ENCODE measurements around the gene SSH3.

Gene SSH3

GRCh38 chr11:67280341-67280787, 23.0 kb upstream of the SSH3 start:
- intact Hi-C loops (cut with micrococcal nuclease), result loop anchor here (10.0 kb wide), 1 partner anchor 224 kb away; the partner anchor contains the start of genes CDK2AP2 and PITPNM1
- H3K4me1 Mint-ChIP-seq (ENCODE audit: low read depth), result peaks cover 100% of the 10 kb centered on the region
- peaks cover 100% of the 10 kb centered on the region for H3K36me3 Mint-ChIP-seq (ENCODE audit: low read depth)
- no peak overlapping the region for H3K4me3 Mint-ChIP-seq
- peaks cover 8% of the 10 kb centered on the region for H3K9me3 Mint-ChIP-seq
- no peaks in the 10 kb centered on the region for H3K27me3 Mint-ChIP-seq
- peak overlapping the region; percentile 98 for H3K27ac Mint-ChIP-seq

- Mint-ChIP-seq H3K36me3 (ENCODE audit: low read depth) (peaks cover 100% of the 10 kb centered on the region), H3K4me3 (no peak overlapping the region)
These were observed 22.4 kb upstream of the SSH3 start for GRCh38 chr11:67280788-67281551.

DNA sequence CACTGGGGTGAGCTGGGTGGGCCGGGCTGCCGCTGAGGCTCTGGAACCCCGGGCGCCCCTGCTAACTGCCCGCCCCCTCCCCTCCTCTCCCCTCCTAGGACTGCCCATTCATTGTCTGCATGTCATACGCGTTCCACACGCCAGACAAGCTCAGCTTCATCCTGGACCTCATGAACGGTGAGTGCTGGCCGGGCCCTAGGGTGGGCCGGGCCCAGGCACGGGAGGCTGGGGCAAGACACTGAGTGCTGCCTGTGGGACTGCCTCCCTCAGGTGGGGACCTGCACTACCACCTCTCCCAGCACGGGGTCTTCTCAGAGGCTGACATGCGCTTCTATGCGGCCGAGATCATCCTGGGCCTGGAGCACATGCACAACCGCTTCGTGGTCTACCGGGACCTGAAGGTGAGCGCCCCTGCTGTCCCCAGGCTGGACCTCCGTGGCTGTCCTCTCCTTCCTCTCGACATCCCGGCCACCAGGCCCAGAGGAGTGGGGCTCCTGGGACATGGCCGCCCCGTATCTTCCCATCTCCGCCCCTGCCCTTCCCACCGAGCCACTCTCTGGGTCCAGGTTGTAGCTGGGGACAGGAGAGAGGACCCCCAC, 21.7 kb upstream of the SSH3 start:
- Mint-ChIP-seq H3K4me3 (no peak overlapping the region), H3K4me1 (ENCODE audit: low read depth) (peaks cover 100% of the 10 kb centered on the region), H3K36me3 (ENCODE audit: low read depth) (peaks cover 100% of the 10 kb centered on the region), H3K27me3 (no peaks in the 10 kb centered on the region), H3K9me3 (peaks cover 3% of the 10 kb centered on the region), H3K27ac (peak overlapping the region; percentile 98)
- intact Hi-C loops (cut with micrococcal nuclease), result loop anchor here (10.0 kb wide), 1 partner anchor 223 kb away; the partner anchor contains the start of genes CDK2AP2 and PITPNM1

More at GRCh38 chr11:67280788-67281551, 22.4 kb upstream of the SSH3 start:
- Mint-ChIP-seq H3K27me3 (no peaks in the 10 kb centered on the region), H3K27ac (peak overlapping the region; percentile 98), H3K4me1 (ENCODE audit: low read depth) (peaks cover 100% of the 10 kb centered on the region), H3K9me3 (peaks cover 8% of the 10 kb centered on the region)
- intact Hi-C loops (cut with micrococcal nuclease), result loop anchor here (10.0 kb wide), 1 partner anchor 224 kb away; the partner anchor contains the start of genes CDK2AP2 and PITPNM1

DNA sequence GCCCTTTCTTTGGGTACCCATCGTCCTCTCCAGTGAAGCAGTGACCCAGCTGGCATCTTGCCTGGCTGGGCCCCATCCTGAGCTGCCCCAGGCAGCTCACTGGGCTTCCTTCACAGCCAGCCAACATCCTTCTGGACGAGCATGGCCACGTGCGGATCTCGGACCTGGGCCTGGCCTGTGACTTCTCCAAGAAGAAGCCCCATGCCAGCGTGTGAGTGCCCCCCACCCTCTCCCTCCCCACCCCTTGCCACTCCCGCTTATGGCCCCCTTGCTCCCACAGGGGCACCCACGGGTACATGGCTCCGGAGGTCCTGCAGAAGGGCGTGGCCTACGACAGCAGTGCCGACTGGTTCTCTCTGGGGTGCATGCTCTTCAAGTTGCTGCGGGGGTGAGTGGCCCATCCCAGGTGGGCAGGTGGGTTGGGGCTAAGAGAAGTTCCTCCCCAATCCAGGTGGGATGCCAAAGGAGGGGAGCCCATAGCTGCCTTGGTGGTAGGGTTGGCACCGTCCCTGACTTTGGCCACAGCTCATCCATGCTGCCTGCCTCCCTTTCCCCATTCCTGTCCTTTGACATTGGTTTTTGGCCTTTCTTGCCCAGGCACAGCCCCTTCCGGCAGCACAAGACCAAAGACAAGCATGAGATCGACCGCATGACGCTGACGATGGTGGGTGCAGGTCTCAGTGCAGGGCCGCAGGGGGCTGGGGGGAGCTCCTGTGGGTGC, 21.0 kb upstream of the SSH3 start:
- peak overlapping the region; percentile 98 for H3K27ac Mint-ChIP-seq
- intact Hi-C loops (cut with micrococcal nuclease), result loop anchor here (10.0 kb wide), 1 partner anchor 222 kb away; the partner anchor contains the start of genes CDK2AP2 and PITPNM1
- H3K4me1 Mint-ChIP-seq (ENCODE audit: low read depth), result peaks cover 100% of the 10 kb centered on the region
- no peak overlapping the region for H3K4me3 Mint-ChIP-seq
- H3K9me3 Mint-ChIP-seq, result no peaks in the 10 kb centered on the region
- no peaks in the 10 kb centered on the region for H3K27me3 Mint-ChIP-seq
- H3K36me3 Mint-ChIP-seq (ENCODE audit: low read depth), result peaks cover 100% of the 10 kb centered on the region

- H3K36me3 Mint-ChIP-seq (ENCODE audit: low read depth), result peaks cover 100% of the 10 kb centered on the region
- H3K4me1 Mint-ChIP-seq (ENCODE audit: low read depth), result peaks cover 100% of the 10 kb centered on the region
- H3K9me3 Mint-ChIP-seq, result no peaks in the 10 kb centered on the region
- H3K27me3 Mint-ChIP-seq, result no peaks in the 10 kb centered on the region
- H3K27ac Mint-ChIP-seq, result peak overlapping the region; percentile 98
- intact Hi-C loops (cut with micrococcal nuclease), result loop anchor here (10.0 kb wide), 1 partner anchor 222 kb away; the partner anchor contains the start of genes CDK2AP2 and PITPNM1
- peak overlapping the region; percentile 13 for H3K4me3 Mint-ChIP-seq
These were observed 20.4 kb upstream of the SSH3 start for GRCh38 chr11:67282876-67283371.

DNA sequence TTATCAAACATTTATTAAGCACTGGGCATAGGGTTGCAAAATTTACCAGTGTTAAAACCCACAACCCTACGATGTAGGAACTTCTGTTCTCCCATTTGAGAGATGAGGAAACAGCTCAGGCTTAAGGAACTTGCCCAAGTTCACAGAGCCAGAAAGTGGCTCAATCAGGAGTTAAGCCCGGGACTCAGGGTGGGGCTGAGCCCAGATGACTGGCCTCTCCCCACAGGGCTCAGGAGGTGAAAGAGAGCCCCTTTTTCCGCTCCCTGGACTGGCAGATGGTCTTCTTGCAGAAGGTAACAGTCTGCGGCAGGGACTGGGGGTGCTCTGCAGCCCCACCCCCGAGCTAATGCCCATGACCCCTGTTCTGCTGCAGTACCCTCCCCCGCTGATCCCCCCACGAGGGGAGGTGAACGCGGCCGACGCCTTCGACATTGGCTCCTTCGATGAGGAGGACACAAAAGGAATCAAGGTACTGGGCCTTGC, 19.8 kb upstream of the SSH3 start:
- intact Hi-C loops (cut with micrococcal nuclease), result loop anchor here (10.0 kb wide), 1 partner anchor 221 kb away; the partner anchor contains the start of genes CDK2AP2 and PITPNM1
- peak overlapping the region; percentile 98 for H3K27ac Mint-ChIP-seq
- H3K36me3 Mint-ChIP-seq (ENCODE audit: low read depth), result peaks cover 96% of the 10 kb centered on the region
- H3K4me3 Mint-ChIP-seq, result peak overlapping the region; percentile 63
- H3K4me1 Mint-ChIP-seq (ENCODE audit: low read depth), result peaks cover 99% of the 10 kb centered on the region
- H3K9me3 Mint-ChIP-seq, result no peaks in the 10 kb centered on the region
- H3K27me3 Mint-ChIP-seq, result no peaks in the 10 kb centered on the region

DNA sequence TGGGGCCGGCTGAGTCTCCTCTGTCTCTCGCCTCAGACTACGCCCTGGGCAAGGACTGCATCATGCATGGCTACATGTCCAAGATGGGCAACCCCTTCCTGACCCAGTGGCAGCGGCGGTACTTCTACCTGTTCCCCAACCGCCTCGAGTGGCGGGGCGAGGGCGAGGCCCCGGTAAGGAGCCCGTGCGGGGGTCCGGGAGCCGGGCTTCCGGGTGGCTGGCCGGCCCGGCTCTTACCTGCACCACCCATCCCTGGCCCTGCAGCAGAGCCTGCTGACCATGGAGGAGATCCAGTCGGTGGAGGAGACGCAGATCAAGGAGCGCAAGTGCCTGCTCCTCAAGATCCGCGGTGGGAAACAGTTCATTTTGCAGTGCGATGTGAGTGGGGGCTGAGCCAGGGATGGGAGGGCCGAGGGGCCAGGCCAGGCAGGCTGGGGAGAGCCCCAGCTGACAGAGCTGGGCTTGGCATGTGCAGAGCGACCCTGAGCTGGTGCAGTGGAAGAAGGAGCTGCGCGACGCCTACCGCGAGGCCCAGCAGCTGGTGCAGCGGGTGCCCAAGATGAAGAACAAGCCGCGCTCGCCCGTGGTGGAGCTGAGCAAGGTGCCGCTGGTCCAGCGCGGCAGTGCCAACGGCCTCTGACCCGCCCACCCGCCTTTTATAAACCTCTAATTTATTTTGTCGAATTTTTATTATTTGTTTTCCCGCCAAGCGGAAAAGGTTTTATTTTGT, 18.4 kb upstream of the SSH3 start:
- H3K36me3 Mint-ChIP-seq (ENCODE audit: low read depth), result peaks cover 89% of the 10 kb centered on the region
- no peaks in the 10 kb centered on the region for H3K27me3 Mint-ChIP-seq
- intact Hi-C loops (cut with micrococcal nuclease), result loop anchor here (10.0 kb wide), 1 partner anchor 220 kb away; the partner anchor contains the start of genes CDK2AP2 and PITPNM1
- peak overlapping the region; percentile 98 for H3K27ac Mint-ChIP-seq
- H3K4me3 Mint-ChIP-seq, result peak overlapping the region; percentile 63
- peaks cover 90% of the 10 kb centered on the region for H3K4me1 Mint-ChIP-seq (ENCODE audit: low read depth)
- no peaks in the 10 kb centered on the region for H3K9me3 Mint-ChIP-seq

GRCh38 chr11:67285541-67286498, 17.5 kb upstream of the SSH3 start:
- Mint-ChIP-seq H3K4me1 (ENCODE audit: low read depth) (peaks cover 90% of the 10 kb centered on the region), H3K27ac (peak overlapping the region; percentile 98), H3K9me3 (no peaks in the 10 kb centered on the region), H3K27me3 (no peaks in the 10 kb centered on the region), H3K4me3 (peak overlapping the region; percentile 79), H3K36me3 (ENCODE audit: low read depth) (peaks cover 89% of the 10 kb centered on the region)
- intact Hi-C loops (cut with micrococcal nuclease), result loop anchor here (10.0 kb wide), 1 partner anchor 219 kb away; the partner anchor contains the start of genes CDK2AP2 and PITPNM1

GRCh38 chr11:67286621-67287333, 16.6 kb upstream of the SSH3 start:
- H3K4me1 Mint-ChIP-seq (ENCODE audit: low read depth), result peaks cover 90% of the 10 kb centered on the region
- no peaks in the 10 kb centered on the region for H3K9me3 Mint-ChIP-seq
- H3K27ac Mint-ChIP-seq, result peak overlapping the region; percentile 98
- H3K36me3 Mint-ChIP-seq (ENCODE audit: low read depth), result peaks cover 89% of the 10 kb centered on the region
- intact Hi-C loops (cut with micrococcal nuclease), result loop anchor here (10.0 kb wide), 1 partner anchor 218 kb away; the partner anchor contains the start of genes CDK2AP2 and PITPNM1
- H3K4me3 Mint-ChIP-seq, result peak overlapping the region; percentile 79
- H3K27me3 Mint-ChIP-seq, result no peaks in the 10 kb centered on the region

DNA sequence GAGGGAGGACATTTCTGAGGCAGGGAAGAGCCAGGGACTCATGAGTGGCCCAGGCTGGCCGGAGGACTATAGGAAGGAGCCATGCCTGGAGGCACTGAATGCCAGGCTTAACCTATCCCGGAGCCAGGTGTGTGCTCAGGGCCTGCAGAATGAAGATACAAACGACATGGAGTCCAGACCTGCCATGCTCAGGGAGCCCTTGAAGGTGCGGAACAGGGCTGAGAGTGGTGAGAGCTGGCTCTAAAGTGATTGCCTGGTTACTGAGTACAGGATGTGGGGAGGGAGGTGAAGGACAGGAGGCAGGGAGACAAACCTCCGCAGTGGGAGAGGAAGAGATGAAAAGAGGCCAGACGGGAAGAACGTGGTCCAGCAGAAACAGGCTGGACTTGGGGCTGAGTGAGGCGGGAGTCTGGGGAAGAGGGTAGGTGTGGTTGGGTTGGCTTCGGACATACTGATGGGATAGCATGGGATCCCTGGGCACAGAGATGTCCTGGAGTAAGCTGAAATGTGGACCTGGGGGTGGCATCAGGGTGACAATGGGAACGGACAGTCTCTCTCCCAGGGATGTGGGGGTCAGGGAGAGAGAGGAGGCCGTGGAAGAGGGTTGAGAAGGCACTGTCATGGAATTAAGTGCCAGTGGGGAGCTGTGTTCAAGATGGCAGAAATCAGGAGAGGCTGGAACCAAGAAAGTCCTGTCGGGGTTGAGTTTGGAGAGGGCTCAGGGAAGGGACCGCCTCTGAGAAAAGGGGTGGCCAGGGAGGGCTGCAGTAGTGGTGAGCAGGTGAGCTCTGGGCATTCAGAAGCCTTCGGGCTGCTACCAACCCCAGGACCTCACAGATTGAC, 15.8 kb upstream of the SSH3 start:
- Mint-ChIP-seq H3K27ac (peak overlapping the region; percentile 98), H3K27me3 (no peaks in the 10 kb centered on the region), H3K4me3 (peak overlapping the region; percentile 79), H3K4me1 (ENCODE audit: low read depth) (peaks cover 90% of the 10 kb centered on the region), H3K9me3 (no peaks in the 10 kb centered on the region), H3K36me3 (ENCODE audit: low read depth) (peaks cover 89% of the 10 kb centered on the region)
- intact Hi-C loops (cut with micrococcal nuclease), result loop anchor here (1.0 to 10.0 kb wide), 4 partner anchors 10 to 217 kb away; partner anchors contain the start of genes CDK2AP2 and PITPNM1

DNA sequence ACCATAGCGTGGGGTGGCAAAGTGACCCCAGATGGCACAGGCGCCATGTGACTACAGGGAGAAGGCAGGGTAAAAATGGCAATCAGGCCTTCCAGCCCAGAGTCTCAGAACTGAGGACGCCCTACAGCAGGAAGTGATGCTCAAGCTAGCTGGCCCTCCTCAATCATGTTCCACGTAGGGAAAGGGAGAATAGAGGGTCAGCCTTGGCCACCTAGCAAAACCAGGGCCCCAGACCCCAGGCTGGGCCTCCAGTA, 15.2 kb upstream of the SSH3 start:
- Mint-ChIP-seq H3K4me3 (peak overlapping the region; percentile 79), H3K27ac (peak overlapping the region; percentile 98), H3K27me3 (no peaks in the 10 kb centered on the region), H3K36me3 (ENCODE audit: low read depth) (peaks cover 89% of the 10 kb centered on the region), H3K9me3 (no peaks in the 10 kb centered on the region), H3K4me1 (ENCODE audit: low read depth) (peaks cover 90% of the 10 kb centered on the region)
- intact Hi-C loops (cut with micrococcal nuclease), result loop anchor here (1.0 to 10.0 kb wide), 4 partner anchors 11 to 217 kb away; partner anchors contain the start of genes CDK2AP2 and PITPNM1

Data from dendritic cell treated with granulocyte-macrophage colony-stimulating factor and Interleukin-4, amounts not matched to agents 40 ng/mL and 50 ng/mL, for 4 days (primary cell).